Sigmoid colon (tissue), 7 donors: ENCODE measurements around the gene FRMPD4. TPM values are rescaled to one million over a fixed set of nuclear protein-coding genes. Genes with fewer than 3 reads are reported as not detected.

ENCODE experiments used
- DNase-seq: peaks from one replicate; pipeline ENCODE4 v3.0.0-alpha.2; 2019
- H3K27ac ChIP-seq, 4 donors: fragments of 200-600 bp; sonication (generic); one replicate each; pipeline ENCODE4 v1.5.1; 2016 to 2019; ENCODE audit warnings: mild to moderate bottlenecking in 1 of 4
- H3K27me3 ChIP-seq, 3 donors: fragments of 200-600 bp; sonication (generic); one replicate each; pipeline ENCODE4 v1.5.1; 2019; ENCODE audit warnings: mild to moderate bottlenecking in 1 of 3
- H3K36me3 ChIP-seq, 4 donors: fragments of 200-600 bp; sonication (generic); one replicate each; pipeline ENCODE4 v1.5.1; 2016 to 2019
- H3K4me1 ChIP-seq, 4 donors: fragments of 200-600 bp; sonication (generic); one replicate each; pipeline ENCODE4 v1.5.1; 2017 to 2019
- H3K4me3 ChIP-seq, 4 donors: fragments of 200-600 bp; sonication (generic); one replicate each; pipeline ENCODE4 v1.5.1; 2017 to 2019; ENCODE audit warnings: mild to moderate bottlenecking in 2 of 4, moderate library complexity in 1 of 4
- H3K9me3 ChIP-seq, 4 donors: fragments of 200-600 bp in 3 of 4; sonication (generic) in 3 of 4; one replicate each; pipeline versions ENCODE4 v1.5.1 to v1.6.1; 2013 to 2019
- EP300 ChIP-seq, 4 donors: sonication (generic); formaldehyde crosslinking; IDR thresholded peaks; one replicate each; pipeline ENCODE4 v1.6.1; 2017; ENCODE audit warnings: antibody characterized with exemption in 4 of 4
- POLR2A ChIP-seq, 2 donors: fragments of 450-650 bp; IDR thresholded peaks; one replicate each; pipeline ENCODE4 v1.6.1; 2016; ENCODE audit warnings: antibody characterized with exemption in 2 of 2, mild to moderate bottlenecking in 2 of 2, moderate library complexity in 2 of 2
- POLR2AphosphoS5 ChIP-seq, 4 donors: sonication (generic); formaldehyde crosslinking; IDR thresholded peaks; one replicate each; pipeline ENCODE4 v1.6.1; 2017; ENCODE audit warnings: antibody characterized with exemption in 4 of 4
- WGBS, 2 donors: extraction: QIAGEN DNeasy Blood & Tissue Kit; methylation state at CpG; one replicate each; pipeline ENCODE4 v1.1.7; 2013; 5-methylcytosine and 5-hydroxymethylcytosine counted together
- intact Hi-C: fragments of 100-400 bp; cut with DNase I; formaldehyde crosslinking; loops from one replicate; pipeline ENCODE4 v1.15.1; 2023
- polyA plus RNA-seq, 3 donors: library from polyadenylated mRNA; stranded (reverse); fragments of 200-250 nt; gene quantifications; one replicate each; pipeline ENCODE4 v1.2.3, GENCODE V29; 2013
- total RNA-seq, 4 donors: library from RNA; depleted of rRNA; stranded (reverse); fragments of >200 nt; gene quantifications; one replicate each; pipeline ENCODE4 v1.1.0, GENCODE V29; 2016
- TF ChIP-seq, protein P1 (sequence below), 4 experiments: fragments of 450-650 bp in 3 of 4; fragments of 200-600 bp in 1 of 4; IDR thresholded peaks; one replicate each; pipeline ENCODE4 v1.5.1; 2016 to 2019; ENCODE audit warnings: antibody characterized with exemption in 4 of 4, mild to moderate bottlenecking in 3 of 4, moderate library complexity in 2 of 4
- donor health status: healthy with polysubstance abuse.
- donor health status: Bipolar disorder and iron deficiency.
- donor health status: healthy.

Gene FRMPD4
- total and polyA plus RNA-seq, 7 donors, result 0.22 to 5.8 (median 2.9) TPM; not detected in 2

DNA sequence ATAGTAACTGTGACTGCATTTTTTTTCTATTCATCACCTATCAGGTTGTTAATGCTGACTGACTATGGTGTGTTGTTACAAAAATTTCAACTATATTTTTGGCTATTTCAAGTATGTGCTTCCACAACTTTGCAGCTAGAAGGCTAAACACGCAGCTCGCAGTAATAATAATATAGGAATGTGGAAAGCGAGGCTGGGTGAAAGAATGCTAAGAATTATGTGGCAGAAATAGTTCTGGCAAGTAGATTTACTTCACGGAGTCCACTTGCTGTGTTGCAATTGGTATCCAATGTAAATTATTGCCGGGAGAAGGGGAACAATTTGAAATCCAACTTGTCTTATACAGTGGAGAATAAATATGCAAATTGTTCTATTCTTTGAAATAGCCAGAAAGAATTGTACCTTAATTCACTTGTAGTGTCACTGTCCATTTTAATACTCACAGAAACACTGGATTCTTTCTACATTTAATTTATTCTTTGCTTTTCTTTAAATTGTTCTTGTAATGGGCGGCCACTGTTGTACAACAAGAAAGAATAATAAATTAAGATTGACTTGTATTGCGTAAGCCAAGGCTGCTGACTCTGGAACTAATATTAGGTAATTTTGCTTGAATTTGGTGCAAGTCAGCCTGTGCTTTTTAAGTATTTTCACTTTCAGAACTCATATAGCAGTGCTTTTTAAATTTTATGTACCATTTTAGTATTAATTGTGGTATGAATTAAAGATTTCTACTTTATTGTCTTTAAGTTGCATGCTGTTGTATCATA lies 154.9 kb downstream of the FRMPD4 start:
- no peaks in the 10 kb centered on the region for H3K27me3 ChIP-seq
- TF ChIP-seq EP300 (IDR thresholded peaks at IDR 0.05) (no peak), POLR2AphosphoS5 (IDR thresholded peaks at IDR 0.05) (no peak), POLR2A (IDR thresholded peaks at IDR 0.05) (no peak)
- TF ChIP-seq, protein P1, sequence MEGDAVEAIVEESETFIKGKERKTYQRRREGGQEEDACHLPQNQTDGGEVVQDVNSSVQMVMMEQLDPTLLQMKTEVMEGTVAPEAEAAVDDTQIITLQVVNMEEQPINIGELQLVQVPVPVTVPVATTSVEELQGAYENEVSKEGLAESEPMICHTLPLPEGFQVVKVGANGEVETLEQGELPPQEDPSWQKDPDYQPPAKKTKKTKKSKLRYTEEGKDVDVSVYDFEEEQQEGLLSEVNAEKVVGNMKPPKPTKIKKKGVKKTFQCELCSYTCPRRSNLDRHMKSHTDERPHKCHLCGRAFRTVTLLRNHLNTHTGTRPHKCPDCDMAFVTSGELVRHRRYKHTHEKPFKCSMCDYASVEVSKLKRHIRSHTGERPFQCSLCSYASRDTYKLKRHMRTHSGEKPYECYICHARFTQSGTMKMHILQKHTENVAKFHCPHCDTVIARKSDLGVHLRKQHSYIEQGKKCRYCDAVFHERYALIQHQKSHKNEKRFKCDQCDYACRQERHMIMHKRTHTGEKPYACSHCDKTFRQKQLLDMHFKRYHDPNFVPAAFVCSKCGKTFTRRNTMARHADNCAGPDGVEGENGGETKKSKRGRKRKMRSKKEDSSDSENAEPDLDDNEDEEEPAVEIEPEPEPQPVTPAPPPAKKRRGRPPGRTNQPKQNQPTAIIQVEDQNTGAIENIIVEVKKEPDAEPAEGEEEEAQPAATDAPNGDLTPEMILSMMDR (IDR thresholded peaks at IDR 0.05), result no peak
- no peaks in the 10 kb centered on the region for H3K36me3 ChIP-seq
- 87 to 91% methylated on average over 7 of the region's 7 CpGs for WGBS, 2 donors
- no peak for DNase-seq
- intact Hi-C loops, result no loop called here
- H3K4me3 ChIP-seq, result no peak overlapping the region
- H3K4me1 ChIP-seq, result no peaks in the 10 kb centered on the region
- no peak overlapping the region for H3K27ac ChIP-seq
- H3K9me3 ChIP-seq, result no peaks in the 10 kb centered on the region

DNA sequence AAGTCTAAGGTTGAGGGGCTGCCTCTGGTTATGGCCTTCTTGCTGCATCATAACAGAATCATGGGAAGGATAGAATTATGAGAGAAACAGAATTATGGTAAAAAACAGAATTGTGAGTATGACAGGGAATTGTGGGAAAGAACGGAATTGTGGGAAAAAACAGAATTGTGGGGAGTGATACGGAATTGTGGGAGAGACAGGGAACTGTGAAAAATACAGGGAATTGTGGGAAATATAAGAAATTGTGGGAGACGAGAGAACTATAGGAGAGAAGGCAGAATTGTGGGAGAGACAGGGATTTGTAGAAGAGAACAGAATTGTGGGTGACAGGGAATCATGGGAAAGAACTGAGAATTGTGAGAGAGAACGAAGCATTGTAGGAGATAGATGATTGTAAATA lies 159.1 kb downstream of the FRMPD4 start:
- no peaks in the 10 kb centered on the region for H3K9me3 ChIP-seq
- DNase-seq, result no peak
- H3K4me1 ChIP-seq, result no peaks in the 10 kb centered on the region
- no peaks in the 10 kb centered on the region for H3K27me3 ChIP-seq
- H3K4me3 ChIP-seq, result no peak overlapping the region
- 86% methylated on average over 4 of the region's 4 CpGs for WGBS, 2 donors
- no peaks in the 10 kb centered on the region for H3K36me3 ChIP-seq
- intact Hi-C loops, result no loop called here
- TF ChIP-seq, protein P1 (IDR thresholded peaks at IDR 0.05), result no peak
- no peak for TF ChIP-seq POLR2A (IDR thresholded peaks at IDR 0.05)
- no peak overlapping the region for H3K27ac ChIP-seq

DNA sequence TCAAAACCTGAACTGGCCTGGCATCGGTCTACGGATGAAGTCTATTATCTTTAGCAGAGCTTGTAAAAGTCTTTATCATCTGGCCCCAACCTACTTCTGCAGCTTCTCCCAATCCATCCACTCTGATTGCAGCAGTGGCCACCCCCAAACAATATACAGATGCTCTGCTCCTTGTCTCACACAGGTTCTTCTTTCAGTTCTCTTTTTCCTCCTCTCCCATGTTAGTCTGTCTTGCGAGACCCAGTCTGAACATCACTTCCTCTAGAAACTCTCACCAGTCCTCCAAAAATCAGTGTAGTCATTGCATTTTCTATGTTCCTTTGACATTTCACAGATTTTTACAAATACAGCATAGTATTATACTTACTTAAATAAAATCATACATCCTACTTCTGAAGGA lies 163.0 kb downstream of the FRMPD4 start:
- 88 to 89% methylated on average over 3 of the region's 3 CpGs for WGBS, 2 donors

DNA sequence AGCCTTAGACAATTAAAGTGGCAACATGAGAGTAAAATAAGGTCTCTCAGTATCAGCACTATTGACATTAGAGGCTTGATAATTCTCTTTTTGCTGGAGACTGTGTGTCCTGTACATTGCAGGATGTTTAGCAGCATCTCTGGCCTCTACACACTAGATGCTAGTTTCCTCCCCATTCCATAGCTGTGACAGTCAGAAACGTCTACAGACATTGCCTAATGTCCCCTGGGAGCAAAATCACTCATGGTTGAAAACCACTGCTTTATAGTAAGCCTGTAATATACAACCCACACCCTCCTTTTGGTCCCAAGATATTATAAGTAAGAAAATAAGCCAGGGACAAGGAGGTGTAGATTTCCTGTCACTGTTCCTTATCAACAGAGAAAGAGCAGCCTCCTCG lies 166.0 kb downstream of the FRMPD4 start:
- Histone ChIP-seq H3K9me3 (no peaks in the 10 kb centered on the region), H3K27ac (no peak overlapping the region), H3K27me3 (no peaks in the 10 kb centered on the region), H3K4me3 (no peak overlapping the region), H3K4me1 (no peaks in the 10 kb centered on the region), H3K36me3 (no peaks in the 10 kb centered on the region)
- intact Hi-C loops, result no loop called here
- 32 to 65% methylated on average over 2 of the region's 2 CpGs for WGBS, 2 donors
- TF ChIP-seq EP300 (IDR thresholded peaks at IDR 0.05) (no peak), POLR2AphosphoS5 (IDR thresholded peaks at IDR 0.05) (no peak), POLR2A (IDR thresholded peaks at IDR 0.05) (no peak)
- TF ChIP-seq, protein P1 (IDR thresholded peaks at IDR 0.05), result no peak
- no peak for DNase-seq

More for the DNA sequence above, 163.0 kb downstream of the FRMPD4 start:
- Histone ChIP-seq H3K4me3 (no peak overlapping the region), H3K36me3 (no peaks in the 10 kb centered on the region), H3K4me1 (no peaks in the 10 kb centered on the region), H3K9me3 (no peaks in the 10 kb centered on the region), H3K27ac (no peak overlapping the region), H3K27me3 (no peaks in the 10 kb centered on the region)
- TF ChIP-seq EP300 (IDR thresholded peaks at IDR 0.05) (no peak), POLR2AphosphoS5 (IDR thresholded peaks at IDR 0.05) (no peak), POLR2A (IDR thresholded peaks at IDR 0.05) (no peak)
- TF ChIP-seq, protein P1 (IDR thresholded peaks at IDR 0.05), result no peak
- intact Hi-C loops, result no loop called here
- DNase-seq, result no peak

DNA sequence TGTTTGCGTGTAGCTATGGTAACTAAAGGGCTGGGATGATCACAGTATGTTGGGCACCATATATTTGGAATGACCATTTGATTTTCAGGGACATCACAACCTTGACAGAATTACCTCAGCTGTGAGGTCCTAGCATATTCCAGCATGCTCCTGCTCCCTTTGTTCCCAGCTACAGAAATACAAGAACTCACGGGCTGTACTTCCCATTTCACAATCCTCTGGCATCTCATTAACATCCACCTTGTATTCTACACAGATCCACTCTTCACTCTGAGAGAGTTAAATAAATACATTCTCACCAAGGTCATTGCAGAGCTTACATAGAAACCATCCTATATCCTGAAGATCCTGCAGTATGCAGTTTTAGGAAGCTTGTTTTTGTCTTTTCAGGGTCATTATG lies 169.7 kb downstream of the FRMPD4 start:
- Histone ChIP-seq H3K4me1 (no peaks in the 10 kb centered on the region), H3K9me3 (no peaks in the 10 kb centered on the region), H3K27me3 (no peaks in the 10 kb centered on the region), H3K36me3 (no peaks in the 10 kb centered on the region), H3K27ac (peak overlapping the region in 3 of 4 donors; percentile 37 to 63 (median 53)), H3K4me3 (no peak overlapping the region)
- WGBS, 2 donors, result 70 to 72% methylated on average over 2 of the region's 2 CpGs
- DNase-seq, result no peak
- TF ChIP-seq, protein P1 (IDR thresholded peaks at IDR 0.05), result no peak
- no peak for TF ChIP-seq POLR2AphosphoS5 (IDR thresholded peaks at IDR 0.05)
- no peak for TF ChIP-seq POLR2A (IDR thresholded peaks at IDR 0.05)
- TF ChIP-seq EP300 (IDR thresholded peaks at IDR 0.05), result no peak
- intact Hi-C loops, result loop anchor here (5.0 kb wide), 1 partner anchor 134 kb away; no protein-coding TSS in a partner anchor
